HepG2 (cell line): ENCODE data around the gene CCDC88B. TPM values are rescaled to one million over a fixed set of nuclear protein-coding genes. Genes with fewer than 3 reads are reported as not detected.

Experiments
- DPF2 ChIP-seq: sonication (generic); formaldehyde crosslinking; IDR thresholded peaks from 2 replicates; pipeline ENCODE4 v1.4.0; 2020; ENCODE audit warnings: mild to moderate bottlenecking, low read depth, missing genetic modification reagents, borderline replicate concordance
- ELK4 ChIP-seq: sonication (generic); formaldehyde crosslinking; IDR thresholded peaks from 2 replicates; pipeline ENCODE4 v1.9.0; 2021; ENCODE audit warnings: missing genetic modification reagents, borderline replicate concordance
- HDAC1 ChIP-seq: sonication (generic); formaldehyde crosslinking; IDR thresholded peaks from 2 replicates; pipeline ENCODE4 v1.5.1; 2020; ENCODE audit warnings: mild to moderate bottlenecking, missing genetic modification reagents
- JUNB ChIP-seq: sonication (generic); formaldehyde crosslinking; IDR thresholded peaks from 2 replicates; pipeline ENCODE4 v1.8.0; 2022; ENCODE audit warnings: missing genetic modification reagents, mild to moderate bottlenecking, borderline replicate concordance
- KDM3A ChIP-seq: IDR thresholded peaks from 2 replicates; pipeline ENCODE4 v1.6.1; 2018; ENCODE audit warnings: low read depth, missing compliant biosample characterization
- KLF6 ChIP-seq: IDR thresholded peaks from 2 replicates; pipeline ENCODE4 v1.8.0; 2016; ENCODE audit warnings: missing biosample characterization, missing genetic modification reagents
- MAX ChIP-seq: IDR thresholded peaks from 2 replicates; pipeline ENCODE4 v1.6.1; 2012; ENCODE audit warnings: inconsistent platforms
- MBNL3 ChIP-seq: fragments of 250-450 bp; sonication (Bioruptor Pico); conservative IDR thresholded peaks from 2 replicates; pipeline ENCODE4 v1.8.0; 2022; ENCODE audit warnings: mild to moderate bottlenecking, inconsistent platforms
- NCOA2 ChIP-seq: sonication (generic); formaldehyde crosslinking; IDR thresholded peaks from 2 replicates; pipeline ENCODE4 v1.8.0; 2022; ENCODE audit warnings: inconsistent platforms
- SSRP1 ChIP-seq: IDR thresholded peaks from 2 replicates; pipeline ENCODE4 v1.6.1; 2016; ENCODE audit warnings: control low read depth
- STAT5B ChIP-seq: sonication (generic); formaldehyde crosslinking; IDR thresholded peaks from 2 replicates; pipeline ENCODE4 v1.4.0; 2020; ENCODE audit warnings: missing genetic modification reagents
- THAP8 ChIP-seq: sonication (generic); formaldehyde crosslinking; IDR thresholded peaks from 2 replicates; pipeline ENCODE4 v1.5.1; 2020; ENCODE audit warnings: missing genetic modification reagents, mild to moderate bottlenecking, borderline replicate concordance
- TSC22D2 ChIP-seq: sonication (generic); formaldehyde crosslinking; IDR thresholded peaks from 2 replicates; pipeline ENCODE4 v1.5.1; 2020; ENCODE audit warnings: missing genetic modification reagents, mild to moderate bottlenecking, borderline replicate concordance
- U2AF1 ChIP-seq: fragments of 200-400 bp; formaldehyde crosslinking; optimal IDR thresholded peaks from 2 replicates; pipeline ENCODE3; 2017; ENCODE audit warnings: mild to moderate bottlenecking, low read depth, low read length
- ZNF12 ChIP-seq: sonication (generic); formaldehyde crosslinking; IDR thresholded peaks from 2 replicates; pipeline ENCODE4 v1.5.0; 2020; ENCODE audit warnings: missing genetic modification reagents
- ZNF124 ChIP-seq: sonication (generic); formaldehyde crosslinking; IDR thresholded peaks from 2 replicates; pipeline ENCODE4 v1.4.0; 2020; ENCODE audit warnings: missing genetic modification reagents
- ZNF136 ChIP-seq: sonication (generic); formaldehyde crosslinking; IDR thresholded peaks from 2 replicates; pipeline ENCODE4 v1.8.1; 2022; ENCODE audit warnings: low read depth, mild to moderate bottlenecking, moderate library complexity, missing genetic modification reagents
- ZNF639 ChIP-seq: conservative IDR thresholded peaks from 2 replicates; pipeline ENCODE4 v1.6.1; 2018; ENCODE audit warnings: missing genetic modification reagents
- ZNF749 ChIP-seq: sonication (generic); formaldehyde crosslinking; IDR thresholded peaks from 2 replicates; pipeline ENCODE4 v1.8.0; 2022; ENCODE audit warnings: mild to moderate bottlenecking, missing genetic modification reagents, moderate library complexity, borderline replicate concordance
- ZNF776 ChIP-seq: sonication (generic); formaldehyde crosslinking; IDR thresholded peaks from 2 replicates; pipeline ENCODE4 v1.4.0; 2020; ENCODE audit warnings: mild to moderate bottlenecking, missing genetic modification reagents
- ZNF878 ChIP-seq: sonication (generic); formaldehyde crosslinking; IDR thresholded peaks from 2 replicates; pipeline ENCODE4 v1.8.1; 2023; ENCODE audit warnings: mild to moderate bottlenecking, missing genetic modification reagents, moderate library complexity
- ZSCAN20 ChIP-seq: sonication (generic); formaldehyde crosslinking; IDR thresholded peaks from 2 replicates; pipeline ENCODE4 v1.4.0; 2020; ENCODE audit warnings: missing genetic modification reagents, mild to moderate bottlenecking, borderline replicate concordance
- polyA plus RNA-seq, 8 experiments: library from polyadenylated mRNA; depleted of rRNA in 3 of 8; stranded (reverse) in 7 of 8; unstranded in 1 of 8; fragments of >200 nt; fragmentation: Illumina TruSeq in 4 of 8; extraction: Trizol in 4 of 8; gene quantifications; 2 replicates each; pipeline versions ENCODE4 v1.2.1 to v1.2.3, GENCODE V29; 2011 to 2016; ENCODE audit warnings: low read depth in 4 of 8, missing spikeins in 1 of 8, mixed read lengths in 1 of 8; ENCODE audit not compliant: insufficient read depth in 1 of 8
- total RNA-seq, 5 experiments: library from RNA; depleted of rRNA; stranded (reverse); fragments of >200 nt; fragmentation: Illumina TruSeq; extraction: Trizol; gene quantifications; 2 replicates each; pipeline ENCODE4 v1.2.3, GENCODE V29; 2016; ENCODE audit warnings: low read depth in 1 of 5
- TF ChIP-seq, protein P1 (sequence below): sonication (generic); formaldehyde crosslinking; IDR thresholded peaks from 2 replicates; pipeline ENCODE4 v1.5.1; 2020; ENCODE audit warnings: missing genetic modification reagents, mild to moderate bottlenecking, borderline replicate concordance

CCDC88B gene
- total and polyA plus RNA-seq, 2 of the 13 experiments (the other 11 are each of a cell fraction or from before 2014, with no cell fraction given), result 3.6 to 4.8 TPM

- TF ChIP-seq ZNF136 (CRISPR knock-in tag) (no peak; the same call in 1 of the 2 replicates), THAP8 (no peak), U2AF1 (no peak), DPF2 (no peak), ZNF124 (CRISPR knock-in tag) (no peak; the same call in 1 of the 2 replicates), MBNL3 (CRISPR knock-in tag) (no peak), STAT5B (CRISPR knock-in tag) (no peak), ELK4 (CRISPR knock-in tag) (peak; percentile 32; the same call in 1 of the 2 replicates), ZNF12 (no peak; the same call in 1 of the 2 replicates), ZSCAN20 (CRISPR knock-in tag) (no peak), ZNF639 (CRISPR knock-in tag) (peak; percentile 84), TSC22D2 (CRISPR knock-in tag) (no peak), SSRP1 (CRISPR knock-in tag) (peak; percentile 94), MAX (peak; percentile 56), ZNF776 (CRISPR knock-in tag) (peak; percentile 72; the same call in 1 of the 2 replicates), HDAC1 (no peak; the same call in none of the 2 replicates), JUNB (CRISPR knock-in tag) (no peak), NCOA2 (CRISPR knock-in tag) (no peak; the same call in 1 of the 2 replicates), KLF6 (CRISPR knock-in tag) (peak; percentile 20; the same call in 1 of the 2 replicates), ZNF878 (CRISPR knock-in tag) (peak; percentile 77; the same call in 1 of the 2 replicates), KDM3A (CRISPR knock-in tag) (peak; percentile 44; the same call in 1 of the 2 replicates), ZNF749 (CRISPR knock-in tag) (no peak; the same call in 1 of the 2 replicates)
- TF ChIP-seq, protein P1, sequence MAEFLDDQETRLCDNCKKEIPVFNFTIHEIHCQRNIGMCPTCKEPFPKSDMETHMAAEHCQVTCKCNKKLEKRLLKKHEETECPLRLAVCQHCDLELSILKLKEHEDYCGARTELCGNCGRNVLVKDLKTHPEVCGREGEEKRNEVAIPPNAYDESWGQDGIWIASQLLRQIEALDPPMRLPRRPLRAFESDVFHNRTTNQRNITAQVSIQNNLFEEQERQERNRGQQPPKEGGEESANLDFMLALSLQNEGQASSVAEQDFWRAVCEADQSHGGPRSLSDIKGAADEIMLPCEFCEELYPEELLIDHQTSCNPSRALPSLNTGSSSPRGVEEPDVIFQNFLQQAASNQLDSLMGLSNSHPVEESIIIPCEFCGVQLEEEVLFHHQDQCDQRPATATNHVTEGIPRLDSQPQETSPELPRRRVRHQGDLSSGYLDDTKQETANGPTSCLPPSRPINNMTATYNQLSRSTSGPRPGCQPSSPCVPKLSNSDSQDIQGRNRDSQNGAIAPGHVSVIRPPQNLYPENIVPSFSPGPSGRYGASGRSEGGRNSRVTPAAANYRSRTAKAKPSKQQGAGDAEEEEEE (CRISPR knock-in tag), result no peak
Measured at GRCh38 chr11:64317325-64317960, 22.6 kb upstream of the CCDC88B start, which contains the start of gene TRMT112 (continued).
